WTC11 (cell line): Measurements from ENCODE around the gene P2RY11. TPM values are rescaled to one million over a fixed set of nuclear protein-coding genes. Genes with fewer than 3 reads are reported as not detected.

ENCODE experiments used
- ATAC-seq: fragments of 200-7000 bp; cut with Tn5 transposase; 2 replicates; pipeline ENCODE4 v1.10.0; 2021; ENCODE audit warnings: mild to moderate bottlenecking, moderate library complexity
- CTCF ChIA-PET: fragments of 300-600 bp; sonication (Branson Sonifier 250); formaldehyde crosslinking; loops from one replicate; lab custom pipeline; 2021; ENCODE audit warnings: antibody characterized with exemption; lab: Charles Lee
- POLR2A ChIA-PET: fragments of 350-600 bp; sonication (Branson Sonifier 250); formaldehyde crosslinking; loops from one replicate; lab custom pipeline; 2021; ENCODE audit warnings: antibody characterized with exemption; lab: Charles Lee
- DNase-seq: peaks from one replicate; pipeline ENCODE4 v3.0.0; 2021; ENCODE audit warnings: low spot score
- H3K27ac Mint-ChIP-seq: 2 replicates; pipeline ENCODE4 v1.8.0; 2021; ENCODE audit warnings: mixed read lengths
- H3K27me3 Mint-ChIP-seq: 2 replicates; pipeline ENCODE4 v1.8.0; 2021; ENCODE audit warnings: low read depth, mild to moderate bottlenecking, moderate library complexity, mixed read lengths
- H3K36me3 Mint-ChIP-seq: 2 replicates; pipeline ENCODE4 v1.8.0; 2021; ENCODE audit warnings: mixed read lengths
- H3K4me1 Mint-ChIP-seq: 2 replicates; pipeline ENCODE4 v1.8.0; 2022; ENCODE audit warnings: mixed read lengths
- H3K4me3 Mint-ChIP-seq: 2 replicates; pipeline ENCODE4 v1.8.0; 2021; ENCODE audit warnings: mild to moderate bottlenecking, moderate library complexity, mixed read lengths
- H3K9me3 Mint-ChIP-seq: 2 replicates; pipeline ENCODE4 v1.8.0; 2021; ENCODE audit warnings: mixed read lengths
- E2F5 ChIP-seq: sonication (generic); formaldehyde crosslinking; IDR thresholded peaks from 2 replicates; pipeline ENCODE4 v1.8.1; 2022; ENCODE audit warnings: mild to moderate bottlenecking, moderate library complexity, missing genetic modification reagents
- EMX1 ChIP-seq: fragments of 250-450 bp; sonication (Bioruptor Pico); IDR thresholded peaks from 2 replicates; pipeline ENCODE4 v1.8.0; 2021; ENCODE audit warnings: mild to moderate bottlenecking
- FOXP1 ChIP-seq: sonication (generic); formaldehyde crosslinking; IDR thresholded peaks from 2 replicates; pipeline ENCODE4 v1.8.0; 2022; ENCODE audit warnings: missing genetic modification reagents, mild to moderate bottlenecking, moderate library complexity, borderline replicate concordance
- HMGA2 ChIP-seq: fragments of 250-450 bp; sonication (Bioruptor Pico); IDR thresholded peaks from 2 replicates; pipeline ENCODE4 v1.4.0; 2021; ENCODE audit warnings: mild to moderate bottlenecking, moderate library complexity
- IRF1 ChIP-seq: sonication (generic); formaldehyde crosslinking; IDR thresholded peaks from 2 replicates; pipeline ENCODE4 v1.8.0; 2023; ENCODE audit warnings: missing genetic modification reagents
- IRF2 ChIP-seq: sonication (generic); formaldehyde crosslinking; IDR thresholded peaks from 2 replicates; pipeline ENCODE4 v1.8.0; 2022; ENCODE audit warnings: low read depth, missing genetic modification reagents, borderline replicate concordance
- JUN ChIP-seq: sonication (generic); formaldehyde crosslinking; IDR thresholded peaks from 2 replicates; pipeline ENCODE4 v1.8.0; 2023; ENCODE audit warnings: mild to moderate bottlenecking, missing genetic modification reagents
- MAX ChIP-seq: sonication (generic); formaldehyde crosslinking; IDR thresholded peaks from 2 replicates; pipeline ENCODE4 v1.8.0; 2022; ENCODE audit warnings: mild to moderate bottlenecking, missing genetic modification reagents
- NR1H2 ChIP-seq: sonication (generic); formaldehyde crosslinking; IDR thresholded peaks from 2 replicates; pipeline ENCODE4 v1.9.0; 2021; ENCODE audit warnings: mild to moderate bottlenecking, moderate library complexity, missing genetic modification reagents
- PRRX2 ChIP-seq: fragments of 250-450 bp; sonication (Bioruptor Pico); IDR thresholded peaks from 2 replicates; pipeline ENCODE4 v1.8.0; 2021; ENCODE audit warnings: mild to moderate bottlenecking
- RELA ChIP-seq: sonication (generic); formaldehyde crosslinking; IDR thresholded peaks from 2 replicates; pipeline ENCODE4 v1.8.1; 2022; ENCODE audit warnings: missing genetic modification reagents, mild to moderate bottlenecking, borderline replicate concordance
- RORB ChIP-seq: fragments of 250-450 bp; sonication (Bioruptor Pico); IDR thresholded peaks from 2 replicates; pipeline ENCODE4 v1.9.0; 2021; ENCODE audit warnings: mild to moderate bottlenecking
- SOX15 ChIP-seq: fragments of 250-450 bp; sonication (Bioruptor Pico); IDR thresholded peaks from 2 replicates; pipeline ENCODE4 v1.9.0; 2021; ENCODE audit warnings: mild to moderate bottlenecking
- SP1 ChIP-seq: sonication (generic); formaldehyde crosslinking; conservative IDR thresholded peaks from 2 replicates; pipeline ENCODE4 v1.8.1; 2022; ENCODE audit warnings: missing genetic modification reagents
- ZNF219 ChIP-seq: sonication (generic); formaldehyde crosslinking; IDR thresholded peaks from 2 replicates; pipeline ENCODE4 v1.8.0; 2023; ENCODE audit warnings: missing genetic modification reagents, mild to moderate bottlenecking, borderline replicate concordance
- ZNF281 ChIP-seq: sonication (generic); formaldehyde crosslinking; IDR thresholded peaks from 2 replicates; pipeline ENCODE4 v1.8.0; 2023; ENCODE audit warnings: mild to moderate bottlenecking, missing genetic modification reagents
- ZNF423 ChIP-seq: fragments of 250-450 bp; sonication (Bioruptor Pico); IDR thresholded peaks from 2 replicates; pipeline ENCODE4 v2.1.2; 2022; ENCODE audit warnings: mild to moderate bottlenecking, moderate library complexity
- ZNF671 ChIP-seq: fragments of 250-450 bp; sonication (Bioruptor Pico); IDR thresholded peaks from 2 replicates; pipeline ENCODE4 v1.8.0; 2021; ENCODE audit warnings: mild to moderate bottlenecking
- ZSCAN18 ChIP-seq: fragments of 250-450 bp; sonication (Bioruptor Pico); IDR thresholded peaks from 2 replicates; pipeline ENCODE4 v2.1.2; 2022; ENCODE audit warnings: mild to moderate bottlenecking, moderate library complexity
- total RNA-seq: library from RNA; stranded (reverse); gene quantifications from 3 replicates; pipeline ENCODE4 v1.2.3, GENCODE V29; 2021
- TF ChIP-seq, protein P1 (sequence below): sonication (generic); formaldehyde crosslinking; IDR thresholded peaks from 2 replicates; pipeline ENCODE4 v1.8.1; 2022; ENCODE audit warnings: missing genetic modification reagents, borderline replicate concordance
- TF ChIP-seq, protein P2 (sequence below): sonication (generic); formaldehyde crosslinking; conservative IDR thresholded peaks from 2 replicates; pipeline ENCODE4 v1.8.1; 2023; ENCODE audit warnings: mild to moderate bottlenecking, low read depth, missing genetic modification reagents, moderate library complexity

The P2RY11 gene
- total RNA-seq, 1 experiment from 2014 or later: 21.0 TPM

- no peak overlapping the region for H3K27ac Mint-ChIP-seq
- peaks cover 10% of the 10 kb centered on the region for H3K36me3 Mint-ChIP-seq
- no peak for ATAC-seq
- no peak for TF ChIP-seq EMX1 (CRISPR knock-in tag)
- no peak for TF ChIP-seq FOXP1 (CRISPR knock-in tag)
- TF ChIP-seq IRF1 (CRISPR knock-in tag): no peak
- no peak for TF ChIP-seq SP1 (CRISPR knock-in tag)
- no peak for TF ChIP-seq SOX15
- TF ChIP-seq RORB: no peak
- TF ChIP-seq ZNF219 (CRISPR knock-in tag): no peak
- TF ChIP-seq ZSCAN18 (CRISPR knock-in tag): no peak
- no peak for TF ChIP-seq IRF2 (CRISPR knock-in tag)
- TF ChIP-seq, protein P1, sequence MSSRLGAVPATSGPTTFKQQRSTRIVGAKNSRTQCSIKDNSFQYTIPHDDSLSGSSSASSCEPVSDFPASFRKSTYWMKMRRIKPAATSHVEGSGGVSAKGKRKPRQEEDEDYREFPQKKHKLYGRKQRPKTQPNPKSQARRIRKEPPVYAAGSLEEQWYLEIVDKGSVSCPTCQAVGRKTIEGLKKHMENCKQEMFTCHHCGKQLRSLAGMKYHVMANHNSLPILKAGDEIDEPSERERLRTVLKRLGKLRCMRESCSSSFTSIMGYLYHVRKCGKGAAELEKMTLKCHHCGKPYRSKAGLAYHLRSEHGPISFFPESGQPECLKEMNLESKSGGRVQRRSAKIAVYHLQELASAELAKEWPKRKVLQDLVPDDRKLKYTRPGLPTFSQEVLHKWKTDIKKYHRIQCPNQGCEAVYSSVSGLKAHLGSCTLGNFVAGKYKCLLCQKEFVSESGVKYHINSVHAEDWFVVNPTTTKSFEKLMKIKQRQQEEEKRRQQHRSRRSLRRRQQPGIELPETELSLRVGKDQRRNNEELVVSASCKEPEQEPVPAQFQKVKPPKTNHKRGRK (CRISPR knock-in tag): no peak
- no peak for TF ChIP-seq RELA (CRISPR knock-in tag)
- no peak for TF ChIP-seq HMGA2 (CRISPR knock-in tag)
- no peak for TF ChIP-seq PRRX2 (CRISPR knock-in tag)
- TF ChIP-seq, all 79 proteins: peak for 0
- Mint-ChIP-seq H3K27me3 (no peaks in the 10 kb centered on the region), H3K9me3 (peaks cover 4% of the 10 kb centered on the region), H3K4me1 (no peaks in the 10 kb centered on the region), H3K4me3 (no peak overlapping the region)
- ChIA-PET POLR2A (no interaction called here), CTCF (no interaction called here)
- no peak for DNase-seq
These were observed 14.7 kb downstream of the P2RY11 start for GRCh38 chr19:10126213-10126639.

DNA sequence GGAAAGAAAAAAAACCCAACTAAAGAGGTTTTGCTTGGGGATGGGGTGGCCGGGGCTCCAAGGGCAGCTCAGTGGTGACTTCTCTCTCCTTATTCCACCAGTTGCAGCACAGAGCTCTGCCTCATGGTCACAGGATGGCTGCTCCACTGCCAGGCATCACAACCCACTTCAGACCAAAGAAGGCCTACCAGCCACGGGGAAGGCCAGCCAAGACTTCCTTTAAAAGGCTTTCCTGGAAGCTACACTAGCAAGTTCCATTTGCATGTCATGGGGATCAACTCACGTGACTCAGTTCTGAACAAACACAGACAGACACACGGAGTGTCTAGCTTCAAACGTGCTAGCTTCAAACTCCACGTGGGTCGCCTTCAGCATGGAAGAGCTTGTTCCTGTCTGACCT is 21.4 kb downstream of the P2RY11 start:
- H3K36me3 Mint-ChIP-seq: peaks cover 33% of the 10 kb centered on the region
- ATAC-seq (no peak), DNase-seq (no peak)
- ChIA-PET POLR2A (no interaction called here), CTCF (interaction anchor here (1.3 kb wide), 1 partner anchor 117 kb away, joined by 3 read pairs; no protein-coding TSS in a partner anchor)
- H3K27me3 Mint-ChIP-seq: no peaks in the 10 kb centered on the region
- no peaks in the 10 kb centered on the region for H3K9me3 Mint-ChIP-seq
- no peak overlapping the region for H3K27ac Mint-ChIP-seq
- no peaks in the 10 kb centered on the region for H3K4me1 Mint-ChIP-seq
- no peak overlapping the region for H3K4me3 Mint-ChIP-seq
- TF ChIP-seq MAX (CRISPR knock-in tag): no peak
- no peak for TF ChIP-seq ZNF423 (CRISPR knock-in tag)
- TF ChIP-seq, protein P2, sequence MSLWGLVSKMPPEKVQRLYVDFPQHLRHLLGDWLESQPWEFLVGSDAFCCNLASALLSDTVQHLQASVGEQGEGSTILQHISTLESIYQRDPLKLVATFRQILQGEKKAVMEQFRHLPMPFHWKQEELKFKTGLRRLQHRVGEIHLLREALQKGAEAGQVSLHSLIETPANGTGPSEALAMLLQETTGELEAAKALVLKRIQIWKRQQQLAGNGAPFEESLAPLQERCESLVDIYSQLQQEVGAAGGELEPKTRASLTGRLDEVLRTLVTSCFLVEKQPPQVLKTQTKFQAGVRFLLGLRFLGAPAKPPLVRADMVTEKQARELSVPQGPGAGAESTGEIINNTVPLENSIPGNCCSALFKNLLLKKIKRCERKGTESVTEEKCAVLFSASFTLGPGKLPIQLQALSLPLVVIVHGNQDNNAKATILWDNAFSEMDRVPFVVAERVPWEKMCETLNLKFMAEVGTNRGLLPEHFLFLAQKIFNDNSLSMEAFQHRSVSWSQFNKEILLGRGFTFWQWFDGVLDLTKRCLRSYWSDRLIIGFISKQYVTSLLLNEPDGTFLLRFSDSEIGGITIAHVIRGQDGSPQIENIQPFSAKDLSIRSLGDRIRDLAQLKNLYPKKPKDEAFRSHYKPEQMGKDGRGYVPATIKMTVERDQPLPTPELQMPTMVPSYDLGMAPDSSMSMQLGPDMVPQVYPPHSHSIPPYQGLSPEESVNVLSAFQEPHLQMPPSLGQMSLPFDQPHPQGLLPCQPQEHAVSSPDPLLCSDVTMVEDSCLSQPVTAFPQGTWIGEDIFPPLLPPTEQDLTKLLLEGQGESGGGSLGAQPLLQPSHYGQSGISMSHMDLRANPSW: no peak
- TF ChIP-seq ZSCAN18 (CRISPR knock-in tag): no peak
- no peak for TF ChIP-seq ZNF671 (CRISPR knock-in tag)
- TF ChIP-seq ZNF281 (CRISPR knock-in tag): no peak
- no peak for TF ChIP-seq ZNF219 (CRISPR knock-in tag)
- no peak for TF ChIP-seq JUN
- TF ChIP-seq NR1H2: no peak
- no peak for TF ChIP-seq RORB
- no peak for TF ChIP-seq E2F5 (CRISPR knock-in tag)
